Stimulated activated CD8-positive, alpha-beta memory T cell treated with anti-CD3 and anti-CD28 coated beads, Interleukin-15, amount 100 ng/mL, for 48 hours (primary cell): ENCODE results near the gene FGFRL1.

Experiments used
- DNase-seq, 2 donors: peaks; one replicate each; pipeline ENCODE4 v3.0.0-alpha.2; 2020; ENCODE audit warnings: low read depth in 2 of 2

The FGFRL1 gene

DNA sequence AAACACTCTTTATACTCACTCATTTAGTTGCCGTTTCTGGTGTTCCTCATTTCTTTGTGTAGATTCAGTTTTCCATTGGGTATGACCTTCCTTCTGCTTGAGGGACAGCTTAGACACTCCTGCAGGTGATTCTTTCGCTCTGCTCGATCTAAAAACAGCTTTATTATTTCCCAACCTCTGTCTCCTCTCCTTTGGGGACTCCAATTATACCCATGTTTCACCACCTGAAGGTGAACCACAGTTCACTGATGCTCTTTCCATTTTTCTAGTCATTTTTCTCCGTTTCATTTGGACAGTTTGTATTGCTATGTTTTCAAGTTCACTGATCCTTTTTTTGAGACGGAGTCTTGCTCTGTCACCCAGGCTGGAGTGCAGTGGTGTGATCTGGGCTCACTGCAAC, 4.6 kb upstream of the FGFRL1 start:
- no peak for DNase-seq

DNA sequence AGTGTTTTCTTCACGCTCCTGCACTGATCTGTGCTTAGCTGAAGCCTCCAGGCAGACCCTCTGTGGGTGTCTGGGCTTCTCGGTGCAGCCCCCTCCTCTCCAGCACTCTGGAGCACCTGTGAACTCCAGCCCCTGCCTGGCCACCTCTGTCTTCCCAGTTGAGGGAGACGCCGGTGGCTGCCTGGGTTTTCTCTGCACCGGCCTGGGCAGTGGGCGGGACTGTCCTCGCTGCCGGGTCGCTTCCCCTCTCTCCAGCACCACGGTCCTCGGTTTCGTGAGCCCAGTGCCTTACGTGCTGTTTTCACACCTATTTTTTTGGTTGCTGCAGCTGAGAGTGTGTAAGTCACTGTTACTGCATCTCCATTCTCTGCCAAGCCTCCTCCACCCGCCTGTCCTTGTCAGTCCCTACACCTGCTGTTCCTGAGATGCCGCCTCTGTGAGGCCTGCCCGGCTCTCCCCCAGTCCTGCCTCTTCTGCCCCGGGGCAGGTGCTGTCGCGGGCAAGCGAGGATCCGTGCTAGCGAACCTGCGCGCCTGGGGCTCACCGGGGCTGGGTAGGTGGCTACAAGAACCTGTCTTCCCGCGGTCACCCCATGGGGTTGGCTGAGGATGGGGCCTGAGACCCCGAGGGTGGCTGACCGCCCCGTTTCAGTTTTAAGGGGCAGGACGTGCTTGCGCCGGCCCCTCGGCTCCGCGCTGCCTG, 2.4 kb upstream of the FGFRL1 start:
- DNase-seq: no peak

DNA sequence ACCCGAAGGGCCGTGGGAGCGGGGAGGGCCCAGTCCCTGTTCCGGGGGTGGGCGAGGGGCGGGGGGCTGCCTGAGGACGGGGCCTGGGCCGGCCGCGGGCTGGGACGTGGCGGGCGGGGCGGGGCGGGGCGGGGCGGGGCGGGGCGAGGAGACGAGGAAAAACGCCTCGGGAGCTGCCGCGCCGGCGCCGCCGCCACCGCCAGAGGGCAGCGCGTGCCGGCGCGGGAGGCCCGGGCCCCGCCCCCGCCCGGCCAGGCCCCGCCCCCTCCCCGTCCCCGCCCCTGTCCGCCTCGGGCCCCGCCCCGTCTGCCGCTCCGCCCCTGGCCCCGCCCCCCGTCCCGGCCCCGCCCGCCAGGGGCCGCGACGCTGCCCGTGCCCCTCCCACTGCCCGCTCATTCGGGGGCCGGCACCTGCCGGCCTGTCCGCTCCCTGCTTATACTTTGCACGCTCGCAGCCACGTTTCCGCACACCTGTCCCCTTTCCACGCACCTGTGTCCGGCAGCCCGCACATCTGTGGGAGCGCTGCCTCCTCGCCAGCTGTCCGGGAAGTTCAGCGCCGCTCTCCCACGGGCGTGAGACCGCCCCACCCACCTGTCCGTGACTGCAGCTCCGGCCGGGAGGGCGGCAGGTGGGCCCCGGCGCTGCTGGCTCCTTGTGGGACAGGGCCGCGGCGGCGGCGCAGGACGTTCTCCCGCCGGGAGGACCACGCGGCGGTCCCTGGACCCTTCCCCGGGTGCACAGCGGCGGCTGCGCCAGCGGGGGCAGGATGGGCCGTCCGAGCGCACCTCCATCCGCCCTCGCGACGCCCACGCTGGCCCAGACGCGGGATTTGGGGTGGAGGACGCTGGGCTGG, 1.7 kb upstream of the FGFRL1 start:
- peak; percentile 46 to 48 for DNase-seq

DNA sequence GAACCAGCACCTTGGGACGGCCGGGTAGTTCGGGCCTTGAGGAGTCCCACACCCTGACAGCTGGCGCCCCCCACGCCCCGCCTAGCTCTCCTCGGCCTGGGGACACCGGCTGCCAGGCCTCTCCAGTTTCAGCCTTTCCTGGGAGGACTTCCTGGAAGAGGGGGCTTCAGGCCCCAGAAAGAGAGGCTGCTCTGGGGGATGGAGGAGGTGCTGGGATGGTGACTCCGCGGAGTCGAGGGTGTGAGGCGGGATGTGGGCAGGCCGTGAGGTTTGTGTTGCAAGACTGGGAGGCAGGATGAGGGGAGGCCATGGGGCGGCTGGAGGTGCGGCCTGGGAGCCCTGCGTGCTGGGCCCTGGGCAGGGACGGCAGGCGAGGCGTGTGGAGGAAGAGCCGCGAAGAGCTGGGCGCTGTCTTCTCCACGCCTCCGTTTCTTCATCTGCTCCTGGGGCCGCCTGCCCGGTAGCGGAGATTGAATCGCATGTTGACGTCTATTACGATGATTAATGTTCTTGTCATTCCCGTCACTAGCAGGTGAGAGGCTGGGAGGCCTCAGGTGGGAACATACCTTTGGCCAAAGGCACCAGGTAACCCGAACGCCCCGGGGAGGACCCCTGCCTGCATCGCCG, 918 bp upstream of the FGFRL1 start:
- DNase-seq: peak; percentile 71 to 76

DNA sequence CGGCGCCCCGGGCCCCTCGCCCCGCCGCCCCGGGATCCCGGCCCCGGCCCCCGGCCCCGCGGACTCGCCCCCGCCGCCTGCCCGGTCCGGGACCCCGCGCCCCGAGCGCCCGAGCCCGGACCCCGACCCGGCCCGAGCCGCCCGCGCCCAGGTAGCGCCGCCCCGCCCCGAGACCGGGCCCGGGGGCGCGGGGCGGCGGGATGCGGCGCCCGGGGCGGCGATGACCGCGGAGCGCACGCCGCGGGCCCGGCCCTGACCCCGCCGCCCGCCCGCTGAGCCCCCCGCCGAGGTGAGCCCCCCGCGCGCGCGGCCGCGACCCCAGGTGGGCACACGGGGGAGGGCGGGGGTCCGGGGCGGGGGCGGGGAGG, 224 bp downstream of the FGFRL1 start:
- no peak for DNase-seq

DNA sequence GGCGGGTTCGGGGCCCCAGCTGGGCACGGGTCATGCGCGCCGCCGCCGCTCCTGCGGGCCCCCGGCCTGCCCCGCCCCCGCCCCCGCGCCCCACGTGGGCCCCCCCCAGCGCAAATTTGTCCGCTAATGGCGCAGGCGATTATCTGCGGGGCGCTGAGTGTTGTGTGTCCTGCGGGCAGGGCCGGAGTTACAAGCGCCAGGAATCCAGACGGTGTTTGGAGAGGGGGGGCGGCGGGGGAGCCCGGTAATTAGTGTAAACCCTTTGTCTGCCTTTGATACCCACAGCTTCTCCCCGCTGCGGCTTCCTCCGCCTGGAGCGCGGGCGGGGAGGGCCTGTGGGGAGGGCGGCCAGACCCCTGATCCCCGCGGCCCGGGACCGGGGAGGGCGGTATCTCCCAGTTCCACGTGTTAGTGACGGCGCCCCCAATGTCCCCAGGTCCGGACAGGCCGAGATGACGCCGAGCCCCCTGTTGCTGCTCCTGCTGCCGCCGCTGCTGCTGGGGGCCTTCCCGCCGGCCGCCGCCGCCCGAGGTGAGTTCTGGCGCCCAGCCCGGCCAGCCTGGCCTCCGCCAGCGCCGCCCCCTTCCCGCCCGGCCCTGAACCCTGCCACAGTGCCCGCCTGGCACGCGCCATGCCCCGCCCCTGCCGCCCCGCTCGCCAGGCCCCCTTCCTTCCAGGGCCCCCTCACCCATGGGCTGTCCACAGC, 761 bp downstream of the FGFRL1 start:
- no peak for DNase-seq

DNA sequence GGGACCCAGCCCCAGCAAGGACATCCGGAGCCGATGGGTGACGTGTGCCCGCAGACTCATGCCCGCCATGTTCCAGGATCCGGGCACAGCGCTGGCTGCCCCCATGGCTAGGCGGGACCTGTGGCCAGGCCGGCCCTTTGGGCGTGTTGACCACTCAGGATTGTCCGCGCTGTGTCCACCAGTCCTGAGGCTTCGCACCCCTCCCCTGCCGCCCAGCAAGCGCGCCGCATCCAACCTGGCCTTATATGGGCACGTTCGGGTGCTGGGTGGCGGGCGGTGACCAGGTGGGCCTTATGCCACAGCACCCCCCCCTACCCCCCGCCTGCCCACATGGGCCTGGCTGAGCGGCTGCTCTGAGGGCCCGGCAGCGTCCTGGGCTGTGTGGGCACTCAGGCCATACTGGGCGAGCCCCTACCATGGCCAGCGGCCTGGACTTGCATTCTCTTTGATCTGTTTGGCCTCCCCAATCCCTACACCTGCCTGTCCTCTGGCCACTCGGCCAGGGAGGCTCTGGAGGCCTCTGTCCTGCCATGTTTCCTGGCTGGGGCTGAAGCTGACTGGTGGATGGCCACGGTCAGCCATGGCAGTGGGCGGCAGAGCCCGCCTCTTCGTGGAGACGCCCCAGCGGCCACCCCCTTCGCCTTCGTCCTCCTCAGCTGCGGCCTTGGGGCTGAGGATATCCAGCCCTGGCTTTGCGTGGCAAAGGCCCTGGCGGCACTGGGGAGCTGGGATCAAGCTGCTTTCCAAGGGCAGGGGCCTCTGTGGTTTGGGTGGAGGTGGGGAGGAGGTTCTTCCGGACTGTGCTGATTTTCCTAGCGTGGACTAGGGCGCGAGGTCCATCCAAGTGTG, 2.0 kb downstream of the FGFRL1 start:
- DNase-seq: no peak

DNA sequence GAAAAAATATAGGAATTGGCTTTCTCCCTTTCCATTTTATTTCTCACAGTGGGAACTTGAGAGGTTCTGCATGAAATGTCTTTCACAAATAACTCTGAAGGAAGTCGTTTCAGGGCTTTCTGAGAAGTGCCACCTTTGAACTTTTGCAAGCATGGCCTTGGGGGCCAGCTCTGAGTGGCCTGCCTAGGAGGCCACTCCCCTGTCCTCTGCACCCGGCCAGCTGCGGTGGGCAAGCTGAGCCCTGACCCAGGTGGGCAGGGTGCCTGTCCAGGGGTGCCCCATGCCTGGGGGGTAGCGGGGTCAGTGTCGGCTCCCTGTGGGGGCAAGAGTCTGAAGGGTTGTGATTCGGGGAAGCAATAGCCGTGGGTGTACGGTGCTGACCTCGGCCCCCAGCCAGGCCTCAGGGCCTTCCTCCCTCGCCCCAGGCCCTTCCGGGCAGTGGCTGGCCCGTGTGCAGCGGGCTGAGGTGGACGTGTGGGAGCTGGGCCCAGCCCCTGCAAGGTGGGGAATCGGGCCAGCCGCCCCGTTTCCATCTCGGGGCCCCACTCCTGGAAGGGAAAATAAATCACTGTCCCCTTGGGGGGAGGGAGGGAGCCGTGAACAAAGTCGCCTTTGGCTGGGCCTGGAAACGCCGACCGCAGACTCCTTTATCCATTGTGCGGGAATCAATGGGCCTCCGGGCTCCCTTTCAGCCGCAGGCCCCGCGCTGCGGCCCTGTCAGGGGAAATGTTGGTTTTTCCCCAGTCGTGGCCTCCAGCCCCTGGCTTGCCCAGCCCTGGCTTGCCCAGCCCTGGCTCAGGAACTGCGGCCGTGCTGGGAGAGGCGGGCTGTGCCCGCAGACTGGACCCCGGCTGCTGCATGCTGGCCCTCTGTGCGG, 3.1 kb downstream of the FGFRL1 start:
- DNase-seq: no peak

DNA sequence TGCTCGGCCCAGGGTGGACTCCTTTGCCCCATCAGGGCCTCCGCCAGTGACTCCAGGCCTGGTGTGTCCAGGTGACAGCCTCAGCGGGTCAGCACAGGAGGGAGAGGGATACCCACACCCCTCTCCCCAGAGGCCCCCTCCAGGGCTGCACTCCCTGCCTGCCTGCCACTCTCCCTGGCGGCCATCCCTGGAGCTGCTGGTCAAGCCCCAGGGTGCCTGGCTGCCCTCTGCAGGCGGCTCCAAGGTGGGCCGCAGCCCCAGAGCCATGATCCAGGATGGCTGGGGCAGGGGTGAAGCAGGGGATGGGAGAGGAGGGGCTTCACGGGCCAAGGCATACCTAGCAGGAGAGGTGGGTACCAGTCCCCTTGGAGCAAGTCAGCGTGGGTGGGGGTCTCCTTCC, 3.8 kb downstream of the FGFRL1 start:
- DNase-seq: no peak

DNA sequence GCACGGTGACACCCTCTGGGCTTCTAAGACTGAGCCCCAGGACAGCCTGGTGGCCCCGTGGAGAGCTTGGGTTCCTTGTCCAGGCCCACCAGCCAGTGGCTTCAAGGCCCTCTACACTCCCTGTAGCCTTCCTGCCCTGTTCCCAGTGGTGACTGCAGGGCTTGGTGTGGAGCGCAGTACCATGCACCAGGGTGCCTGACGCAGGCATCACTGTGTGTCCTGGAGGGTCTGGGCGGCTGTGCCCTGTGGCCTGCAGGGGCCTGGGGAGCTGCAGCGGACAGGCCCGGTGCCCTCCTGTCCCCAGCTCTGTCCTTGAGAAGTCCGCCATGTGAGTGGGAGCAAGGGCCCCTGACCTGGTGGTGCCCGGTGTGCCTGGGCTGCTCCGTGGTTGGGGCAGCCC, 4.3 kb downstream of the FGFRL1 start:
- no peak for DNase-seq

DNA sequence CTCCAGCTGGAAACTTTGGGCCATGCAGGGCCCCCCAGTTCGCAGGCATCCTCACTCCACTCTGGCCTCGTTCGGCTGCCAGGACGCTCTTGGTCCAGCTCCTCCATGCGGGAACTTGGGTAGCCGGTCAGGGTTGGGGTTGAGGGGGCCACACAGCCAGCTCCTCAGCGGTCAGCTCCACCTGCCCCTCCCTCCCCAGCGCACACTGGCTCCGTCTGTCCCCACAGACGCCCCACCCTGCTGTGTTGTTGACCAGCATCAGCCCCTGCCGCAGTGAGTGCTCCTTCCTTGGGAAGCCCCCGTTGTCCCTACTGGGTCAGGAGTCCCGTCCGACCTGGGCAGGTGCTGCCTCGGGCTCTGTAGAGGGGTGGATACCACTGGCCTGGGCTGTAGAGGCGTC, 5.8 kb downstream of the FGFRL1 start:
- no peak for DNase-seq

DNA sequence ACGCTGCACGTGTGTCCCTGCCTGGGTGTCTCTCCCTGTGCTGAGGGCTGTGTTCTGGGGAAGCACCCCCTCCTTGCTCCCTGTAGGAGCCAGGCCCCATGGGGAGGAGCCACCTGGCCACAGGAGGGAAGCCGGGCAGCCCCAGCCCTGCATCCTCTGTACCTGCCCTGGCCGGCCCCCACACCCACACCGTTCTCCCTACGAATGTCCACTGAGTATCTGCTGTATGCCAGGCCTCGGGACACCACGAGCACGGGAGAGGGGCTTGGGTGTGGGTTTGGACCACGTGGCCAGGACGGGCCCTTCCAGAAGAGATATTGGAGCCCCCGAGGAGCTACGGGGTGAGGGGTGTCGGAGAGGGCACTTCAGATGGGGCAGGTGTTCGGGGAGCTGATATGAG, 6.3 kb downstream of the FGFRL1 start:
- no peak for DNase-seq

DNA sequence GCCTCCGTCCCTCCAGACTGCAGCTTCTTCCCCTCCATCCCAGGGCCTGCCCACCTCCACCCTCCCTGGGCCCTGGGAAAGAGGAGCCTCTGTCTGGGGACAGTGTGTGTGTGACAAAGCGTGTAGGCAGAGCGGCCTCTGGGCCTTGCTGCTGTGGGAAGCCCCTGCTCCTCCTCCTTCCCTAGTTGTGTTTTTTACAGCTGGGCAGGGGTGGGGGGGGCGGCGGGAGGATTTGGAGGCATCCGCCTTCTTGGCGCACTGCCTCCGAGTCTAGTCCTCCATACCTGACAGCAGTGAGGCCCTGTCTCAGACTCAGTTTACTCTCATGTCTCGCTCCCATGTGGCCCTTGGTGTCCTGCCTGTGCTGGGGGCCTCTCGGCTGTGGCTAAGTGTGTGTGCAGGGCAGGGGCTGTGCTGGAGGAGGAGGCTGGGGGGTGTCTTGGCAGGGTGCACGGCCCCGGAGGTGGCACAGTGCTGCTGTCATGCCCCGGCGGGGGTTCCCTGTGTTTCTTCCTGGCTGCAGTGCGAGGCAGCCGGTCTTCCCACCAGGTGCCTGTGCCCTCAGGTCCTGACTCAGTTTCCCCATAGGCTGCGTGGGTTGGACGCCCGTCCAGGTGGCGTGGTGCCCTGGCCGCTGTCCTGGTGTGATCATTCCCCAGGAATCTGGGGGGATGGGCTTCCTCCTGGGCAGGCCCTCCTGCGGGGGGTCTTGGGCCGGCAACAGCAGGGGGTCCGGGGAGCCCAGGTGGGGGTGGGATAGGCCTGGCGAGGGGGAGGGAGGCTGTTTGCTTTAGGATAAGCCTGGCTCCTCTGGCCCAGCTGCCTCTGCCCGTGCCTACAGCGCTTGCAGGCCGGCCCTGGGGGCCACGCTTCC, 7.0 kb downstream of the FGFRL1 start:
- no peak for DNase-seq

DNA sequence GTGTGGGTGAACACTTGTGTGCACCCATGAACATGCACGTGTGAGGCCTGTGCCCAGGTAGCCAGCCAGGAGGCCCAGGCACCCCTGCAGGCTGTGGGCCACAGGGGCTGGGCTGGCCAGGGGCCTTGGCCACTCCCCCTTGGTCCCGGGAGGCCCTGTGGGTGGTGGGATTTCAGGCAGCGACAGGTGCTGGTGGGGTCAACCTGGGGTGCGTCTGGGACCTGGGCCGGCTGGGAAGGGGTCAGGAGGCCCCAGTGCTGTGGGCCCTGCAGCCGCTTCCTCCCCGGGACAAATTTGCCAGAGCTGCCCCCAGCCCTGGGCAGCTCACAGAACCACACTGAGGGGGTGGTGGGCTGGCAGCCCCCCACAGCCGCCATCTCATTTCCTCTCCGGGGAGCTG, 7.9 kb downstream of the FGFRL1 start:
- DNase-seq: no peak

DNA sequence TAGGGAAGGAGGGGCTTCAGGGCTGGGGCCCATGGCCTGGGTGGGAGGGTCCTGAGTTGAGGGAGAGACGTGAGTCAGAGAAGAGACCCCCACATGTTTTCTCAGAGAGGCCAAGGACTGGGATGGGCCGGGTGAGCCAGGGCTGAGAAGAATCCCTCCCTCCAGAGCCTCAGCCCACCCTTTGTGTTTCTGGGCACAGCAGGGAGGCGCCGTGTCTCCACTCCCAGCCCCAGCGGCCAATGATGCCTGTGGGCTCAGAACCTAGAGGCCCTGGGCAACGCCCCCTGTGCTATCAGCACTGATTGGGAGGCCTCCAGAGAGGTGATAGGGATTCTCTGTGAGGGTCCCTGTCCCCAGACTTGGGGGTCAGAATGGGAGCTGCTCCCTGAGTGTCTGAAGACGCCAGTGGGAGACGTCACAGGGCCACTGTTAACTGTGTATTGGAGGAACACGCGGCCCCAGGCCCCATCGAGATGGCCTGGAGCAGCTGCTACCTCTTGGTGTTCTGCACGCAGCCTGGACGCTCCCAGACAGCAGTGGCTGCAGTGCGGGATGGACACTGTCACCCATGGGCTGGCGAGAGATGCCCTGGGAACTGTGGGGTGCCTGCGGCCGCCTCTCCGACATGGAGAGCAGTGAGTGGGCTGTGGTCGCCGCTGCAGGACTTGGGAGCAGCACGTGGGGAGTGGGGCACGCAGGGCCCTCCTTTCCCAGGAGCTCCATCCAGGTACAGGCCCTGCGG, 8.5 kb downstream of the FGFRL1 start:
- DNase-seq: no peak

DNA sequence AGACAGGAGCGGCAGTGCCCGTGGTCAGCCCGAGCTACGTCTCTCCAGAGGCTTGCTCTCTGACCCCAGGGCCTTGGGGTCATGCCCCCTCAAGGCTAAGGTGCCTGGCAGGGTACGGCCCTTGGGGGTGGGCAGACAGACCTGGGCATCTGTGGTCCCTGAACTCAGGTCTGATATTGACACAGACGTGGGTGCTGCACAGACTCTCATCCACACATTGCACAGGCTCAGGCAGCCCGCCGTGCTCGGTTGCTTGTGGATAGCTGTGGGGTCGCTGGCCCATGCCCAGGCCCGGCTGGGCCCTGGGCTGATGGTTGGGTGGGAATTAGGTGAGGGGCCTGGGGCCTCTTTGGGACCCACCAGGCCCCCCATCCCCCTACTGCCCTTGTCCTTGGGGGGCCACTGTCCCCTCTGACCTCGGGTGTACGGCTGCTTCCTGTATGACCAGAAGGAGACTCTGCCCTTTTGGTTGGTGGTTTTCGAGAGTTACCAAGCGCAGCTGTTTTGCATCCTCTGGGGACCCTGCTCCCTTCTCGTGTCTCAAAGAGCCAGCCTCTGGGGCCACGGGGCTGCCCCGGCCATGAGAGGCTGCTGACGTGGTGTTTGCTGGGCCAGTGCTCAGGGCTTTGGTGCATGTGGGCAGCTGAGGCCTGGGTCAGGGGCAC, 10.1 kb downstream of the FGFRL1 start:
- DNase-seq: no peak

DNA sequence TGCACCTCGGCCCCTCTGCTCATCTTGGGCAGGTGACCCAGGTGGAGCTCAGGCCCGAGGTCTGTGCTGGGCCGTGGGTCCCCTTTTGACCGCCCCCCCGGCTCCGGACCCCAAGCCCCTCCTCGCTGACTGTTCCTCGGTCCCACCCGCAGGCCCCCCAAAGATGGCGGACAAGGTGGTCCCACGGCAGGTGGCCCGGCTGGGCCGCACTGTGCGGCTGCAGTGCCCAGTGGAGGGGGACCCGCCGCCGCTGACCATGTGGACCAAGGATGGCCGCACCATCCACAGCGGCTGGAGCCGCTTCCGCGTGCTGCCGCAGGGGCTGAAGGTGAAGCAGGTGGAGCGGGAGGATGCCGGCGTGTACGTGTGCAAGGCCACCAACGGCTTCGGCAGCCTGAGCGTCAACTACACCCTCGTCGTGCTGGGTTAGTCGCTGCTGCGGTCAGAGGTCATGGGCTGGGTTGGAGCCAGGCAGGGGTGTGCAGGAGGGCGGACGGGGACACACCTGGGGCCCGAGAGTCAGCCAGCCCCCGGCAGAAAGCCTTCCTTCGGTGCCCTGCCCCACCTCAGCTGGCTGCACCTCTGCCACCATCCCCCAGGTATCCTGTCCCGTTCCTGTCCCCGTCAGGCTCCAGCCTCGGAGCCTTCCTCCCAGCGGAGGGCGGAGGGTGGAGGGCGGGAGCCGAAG, 10.8 kb downstream of the FGFRL1 start:
- DNase-seq: no peak

DNA sequence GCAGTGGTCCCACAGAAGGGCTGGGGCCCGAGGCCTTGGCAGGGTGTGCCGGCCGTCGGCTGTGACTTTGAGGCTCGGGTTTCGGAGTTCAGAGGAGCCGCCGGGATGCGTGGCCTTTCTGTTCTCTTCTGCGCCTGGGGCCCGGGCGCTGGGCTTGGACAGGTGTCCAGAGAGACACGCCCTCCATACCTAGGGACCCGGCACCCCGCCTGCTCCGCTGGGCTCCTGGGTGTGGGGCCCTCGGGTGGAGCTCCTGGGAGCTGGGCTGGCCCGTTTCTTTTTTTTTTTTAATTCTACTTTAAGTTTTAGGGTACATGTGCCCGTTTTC, 11.3 kb downstream of the FGFRL1 start:
- no peak for DNase-seq
